Mesothelial cell of epicardium (in vitro differentiated cells): ENCODE measurements around the gene NUMBL. TPM values are rescaled to one million over a fixed set of nuclear protein-coding genes. Genes with fewer than 3 reads are reported as not detected.

Experiments used
- DNase-seq, 2 experiments: peaks; one replicate each; pipeline ENCODE4 v3.0.0; 2021; ENCODE audit warnings: low spot score in 2 of 2; ENCODE audit not compliant: unreplicated experiment in 2 of 2
- H3K27ac Mint-ChIP-seq: 2 replicates; pipeline ENCODE4 v1.8.0; 2021; ENCODE audit warnings: mixed read lengths
- H3K27me3 Mint-ChIP-seq: 2 replicates; pipeline ENCODE4 v1.8.0; 2021; ENCODE audit warnings: low read depth, mixed read lengths
- H3K36me3 Mint-ChIP-seq: 2 replicates; pipeline ENCODE4 v1.8.0; 2021; ENCODE audit warnings: mixed read lengths
- H3K4me1 Mint-ChIP-seq: 2 replicates; pipeline ENCODE4 v1.8.0; 2021; ENCODE audit warnings: mixed read lengths
- H3K4me3 Mint-ChIP-seq: 2 replicates; pipeline ENCODE4 v1.8.0; 2021; ENCODE audit warnings: mild to moderate bottlenecking, moderate library complexity, mixed read lengths
- H3K9me3 Mint-ChIP-seq: 2 replicates; pipeline ENCODE4 v1.8.0; 2021; ENCODE audit warnings: mixed read lengths
- total RNA-seq: library from RNA; stranded (reverse); gene quantifications from 3 replicates; pipeline ENCODE4 v1.2.1, GENCODE V29; 2021
- TF ChIP-seq, protein P1 (sequence below): fragments of 200-600 bp; sonication (generic); IDR thresholded peaks from one replicate; pipeline ENCODE4 v1.5.0; 2021; ENCODE audit warnings: antibody characterized with exemption; ENCODE audit not compliant: unreplicated experiment

Gene NUMBL
- total RNA-seq, 1 donor from 2014 or later: 42.5 TPM

DNA sequence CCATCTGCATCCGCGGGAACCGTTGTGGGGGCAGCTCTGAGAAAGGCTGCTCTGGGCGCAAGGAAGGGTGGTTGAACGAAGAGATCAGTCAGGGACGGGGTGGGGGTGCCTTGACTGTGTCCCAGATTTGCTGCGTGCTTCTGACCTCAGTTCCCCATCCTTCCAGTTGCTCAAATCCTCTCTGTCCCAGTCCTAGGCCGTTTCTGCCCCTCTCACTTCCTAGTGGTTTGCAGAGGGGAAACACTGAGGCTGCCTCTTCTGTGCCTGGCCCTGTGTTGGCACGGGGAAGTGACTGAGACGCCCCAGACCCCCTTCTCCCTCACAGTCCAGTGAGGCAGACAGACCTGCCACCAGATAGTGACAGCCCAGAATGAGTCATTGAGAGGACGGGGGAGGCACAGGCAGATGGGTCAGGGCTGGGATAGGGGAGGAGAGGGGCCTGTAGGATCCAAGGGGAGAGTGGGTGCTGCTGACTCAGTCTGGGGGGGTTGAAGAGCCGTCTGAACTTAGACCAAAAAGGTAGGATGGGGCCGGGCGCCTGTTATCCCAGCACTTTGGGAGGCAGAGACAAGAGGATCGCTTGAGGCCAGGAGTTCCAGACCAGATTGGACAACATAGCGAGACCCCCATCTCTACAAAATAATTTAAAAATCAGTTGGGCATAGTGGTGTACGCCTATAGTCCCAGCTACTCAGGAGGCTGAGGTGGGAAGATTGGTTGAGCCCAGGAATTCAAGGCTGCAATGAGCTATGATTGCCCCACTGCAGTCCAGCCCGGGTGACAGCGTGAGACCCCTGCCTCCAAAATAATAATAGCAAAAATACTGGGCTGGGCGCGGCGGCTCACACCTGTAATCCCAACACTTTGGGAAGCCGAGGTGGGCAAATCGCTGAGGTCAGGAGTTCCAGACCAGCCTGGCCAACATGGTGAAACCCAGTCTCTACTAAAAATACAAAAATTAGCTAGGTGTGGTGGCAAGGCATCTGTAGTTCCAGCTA is 26.5 kb downstream of the NUMBL start:
- no peaks in the 10 kb centered on the region for H3K27me3 Mint-ChIP-seq
- no peaks in the 10 kb centered on the region for H3K9me3 Mint-ChIP-seq
- peaks cover 8% of the 10 kb centered on the region for H3K4me1 Mint-ChIP-seq
- peak overlapping the region; percentile 76 for H3K4me3 Mint-ChIP-seq
- H3K36me3 Mint-ChIP-seq: peaks cover 13% of the 10 kb centered on the region
- TF ChIP-seq, protein P1, sequence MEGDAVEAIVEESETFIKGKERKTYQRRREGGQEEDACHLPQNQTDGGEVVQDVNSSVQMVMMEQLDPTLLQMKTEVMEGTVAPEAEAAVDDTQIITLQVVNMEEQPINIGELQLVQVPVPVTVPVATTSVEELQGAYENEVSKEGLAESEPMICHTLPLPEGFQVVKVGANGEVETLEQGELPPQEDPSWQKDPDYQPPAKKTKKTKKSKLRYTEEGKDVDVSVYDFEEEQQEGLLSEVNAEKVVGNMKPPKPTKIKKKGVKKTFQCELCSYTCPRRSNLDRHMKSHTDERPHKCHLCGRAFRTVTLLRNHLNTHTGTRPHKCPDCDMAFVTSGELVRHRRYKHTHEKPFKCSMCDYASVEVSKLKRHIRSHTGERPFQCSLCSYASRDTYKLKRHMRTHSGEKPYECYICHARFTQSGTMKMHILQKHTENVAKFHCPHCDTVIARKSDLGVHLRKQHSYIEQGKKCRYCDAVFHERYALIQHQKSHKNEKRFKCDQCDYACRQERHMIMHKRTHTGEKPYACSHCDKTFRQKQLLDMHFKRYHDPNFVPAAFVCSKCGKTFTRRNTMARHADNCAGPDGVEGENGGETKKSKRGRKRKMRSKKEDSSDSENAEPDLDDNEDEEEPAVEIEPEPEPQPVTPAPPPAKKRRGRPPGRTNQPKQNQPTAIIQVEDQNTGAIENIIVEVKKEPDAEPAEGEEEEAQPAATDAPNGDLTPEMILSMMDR: no peak
- H3K27ac Mint-ChIP-seq: peak overlapping the region; percentile 91
- no peak for DNase-seq

DNA sequence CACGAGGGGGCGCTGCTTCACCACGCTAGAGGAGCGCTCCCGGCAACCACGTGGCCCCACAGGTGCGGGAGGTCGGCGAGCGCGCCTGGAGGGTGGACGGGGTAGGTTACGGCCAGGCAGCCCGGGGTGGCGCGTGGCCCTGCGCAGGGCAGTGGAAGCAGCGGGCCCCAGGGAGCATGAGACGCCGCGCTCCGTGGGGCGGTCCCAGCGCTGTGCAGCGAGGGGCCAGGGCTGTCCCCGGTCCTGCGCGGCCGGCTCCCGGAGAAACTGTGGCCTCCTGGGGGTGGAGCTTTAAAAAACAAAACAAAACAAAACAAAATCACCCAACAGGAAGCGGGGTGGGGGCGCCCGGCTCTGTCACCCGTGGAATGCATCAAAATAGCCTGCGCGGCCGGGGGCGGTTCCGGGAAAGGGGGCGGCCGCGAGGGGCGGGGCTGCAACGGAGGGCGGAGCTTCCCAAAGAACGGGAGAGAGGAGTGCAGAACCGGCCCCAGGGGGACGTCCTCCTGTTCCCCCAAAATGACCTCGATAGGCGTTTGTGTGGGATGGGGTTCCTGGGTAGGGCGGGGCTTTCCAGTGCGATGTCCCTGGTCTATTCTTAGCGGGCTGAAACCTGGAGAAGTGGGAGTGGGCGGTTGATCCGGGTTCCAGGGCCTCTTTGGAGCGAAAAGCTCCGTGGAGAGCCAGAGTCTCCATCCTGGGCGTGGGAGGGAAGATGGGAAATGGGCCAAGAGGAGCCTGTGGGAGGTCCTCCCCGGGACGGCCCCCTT is 27.3 kb downstream of the NUMBL start:
- Mint-ChIP-seq H3K4me3 (peak overlapping the region; percentile 76), H3K27ac (peak overlapping the region; percentile 91), H3K9me3 (no peaks in the 10 kb centered on the region), H3K4me1 (peaks cover 8% of the 10 kb centered on the region), H3K36me3 (peaks cover 4% of the 10 kb centered on the region), H3K27me3 (no peaks in the 10 kb centered on the region)
- DNase-seq: peak; percentile 93 to 97
- TF ChIP-seq, protein P1: peak; percentile 98

DNA sequence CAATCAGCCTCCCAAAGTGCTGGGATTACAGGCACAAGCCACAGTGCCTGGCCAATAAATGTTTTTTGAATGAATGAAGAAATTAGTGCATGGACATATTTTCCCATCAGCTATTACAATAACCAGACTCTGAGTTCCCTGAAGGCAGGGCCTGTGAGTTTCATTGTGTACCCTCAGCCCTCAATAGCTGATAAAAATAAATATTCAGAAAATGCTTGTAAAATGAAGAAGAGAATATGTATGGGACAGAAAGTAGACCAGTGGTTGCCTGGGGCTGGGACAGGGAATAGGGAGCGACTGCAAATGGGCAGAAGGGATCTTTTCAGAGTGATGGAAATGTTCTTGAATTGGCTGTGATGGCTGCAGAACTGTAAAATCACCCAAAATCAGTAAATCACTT is 28.8 kb downstream of the NUMBL start:
- no peak overlapping the region for H3K27ac Mint-ChIP-seq
- H3K4me3 Mint-ChIP-seq: peak overlapping the region; percentile 34
- no peaks in the 10 kb centered on the region for H3K9me3 Mint-ChIP-seq
- DNase-seq: no peak
- TF ChIP-seq, protein P1: no peak
- H3K36me3 Mint-ChIP-seq: no peaks in the 10 kb centered on the region
- no peaks in the 10 kb centered on the region for H3K27me3 Mint-ChIP-seq
- peaks cover 8% of the 10 kb centered on the region for H3K4me1 Mint-ChIP-seq

DNA sequence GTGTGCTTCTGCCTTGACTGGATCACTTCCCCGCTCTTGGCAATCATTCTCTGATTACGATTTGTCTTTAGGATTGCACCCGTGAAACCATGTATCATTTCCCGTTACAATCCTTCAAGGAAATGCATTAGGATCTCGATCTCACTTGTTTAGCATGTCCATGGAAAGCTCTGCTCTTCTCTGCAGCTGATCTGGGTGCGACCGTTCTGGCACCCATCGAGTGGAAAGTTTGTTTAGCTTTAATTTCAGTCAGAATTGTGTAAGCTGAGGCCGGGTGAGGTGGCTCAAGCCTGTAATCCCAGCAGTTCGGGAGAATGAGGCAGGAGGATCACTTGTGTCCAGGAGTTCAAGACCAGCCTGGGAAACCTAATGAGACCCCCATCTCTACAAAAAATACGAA is 30.9 kb downstream of the NUMBL start:
- no peaks in the 10 kb centered on the region for H3K9me3 Mint-ChIP-seq
- no peaks in the 10 kb centered on the region for H3K36me3 Mint-ChIP-seq
- no peak overlapping the region for H3K4me3 Mint-ChIP-seq
- H3K4me1 Mint-ChIP-seq: peaks cover 8% of the 10 kb centered on the region
- no peak for DNase-seq
- no peak overlapping the region for H3K27ac Mint-ChIP-seq
- TF ChIP-seq, protein P1: no peak
- H3K27me3 Mint-ChIP-seq: no peaks in the 10 kb centered on the region

DNA sequence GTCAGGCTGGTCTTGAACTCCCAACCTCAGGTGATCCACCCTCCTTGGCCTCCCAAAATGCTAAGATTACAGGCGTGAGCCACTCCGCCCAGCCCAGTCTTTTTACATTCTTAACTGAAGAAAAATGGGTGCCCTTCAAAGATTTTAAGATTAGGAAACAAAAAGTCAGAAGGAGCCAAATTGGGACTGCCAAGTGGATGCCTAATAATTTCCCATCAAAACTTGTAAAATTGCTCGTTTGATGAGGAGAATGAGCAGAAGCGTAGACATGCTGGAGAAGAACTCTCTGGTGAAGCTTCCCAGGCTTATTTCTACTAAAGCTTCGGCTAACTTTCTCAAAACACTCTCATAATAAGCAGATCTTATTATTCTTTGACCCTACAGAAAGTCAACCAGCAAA is 31.3 kb downstream of the NUMBL start:
- no peak overlapping the region for H3K27ac Mint-ChIP-seq
- no peaks in the 10 kb centered on the region for H3K36me3 Mint-ChIP-seq
- no peaks in the 10 kb centered on the region for H3K27me3 Mint-ChIP-seq
- TF ChIP-seq, protein P1: no peak
- no peak for DNase-seq
- H3K4me1 Mint-ChIP-seq: peaks cover 8% of the 10 kb centered on the region
- H3K4me3 Mint-ChIP-seq: no peak overlapping the region
- H3K9me3 Mint-ChIP-seq: no peaks in the 10 kb centered on the region
